Measurements from ENCODE around the gene FOXA3.

The FOXA3 gene

DNA sequence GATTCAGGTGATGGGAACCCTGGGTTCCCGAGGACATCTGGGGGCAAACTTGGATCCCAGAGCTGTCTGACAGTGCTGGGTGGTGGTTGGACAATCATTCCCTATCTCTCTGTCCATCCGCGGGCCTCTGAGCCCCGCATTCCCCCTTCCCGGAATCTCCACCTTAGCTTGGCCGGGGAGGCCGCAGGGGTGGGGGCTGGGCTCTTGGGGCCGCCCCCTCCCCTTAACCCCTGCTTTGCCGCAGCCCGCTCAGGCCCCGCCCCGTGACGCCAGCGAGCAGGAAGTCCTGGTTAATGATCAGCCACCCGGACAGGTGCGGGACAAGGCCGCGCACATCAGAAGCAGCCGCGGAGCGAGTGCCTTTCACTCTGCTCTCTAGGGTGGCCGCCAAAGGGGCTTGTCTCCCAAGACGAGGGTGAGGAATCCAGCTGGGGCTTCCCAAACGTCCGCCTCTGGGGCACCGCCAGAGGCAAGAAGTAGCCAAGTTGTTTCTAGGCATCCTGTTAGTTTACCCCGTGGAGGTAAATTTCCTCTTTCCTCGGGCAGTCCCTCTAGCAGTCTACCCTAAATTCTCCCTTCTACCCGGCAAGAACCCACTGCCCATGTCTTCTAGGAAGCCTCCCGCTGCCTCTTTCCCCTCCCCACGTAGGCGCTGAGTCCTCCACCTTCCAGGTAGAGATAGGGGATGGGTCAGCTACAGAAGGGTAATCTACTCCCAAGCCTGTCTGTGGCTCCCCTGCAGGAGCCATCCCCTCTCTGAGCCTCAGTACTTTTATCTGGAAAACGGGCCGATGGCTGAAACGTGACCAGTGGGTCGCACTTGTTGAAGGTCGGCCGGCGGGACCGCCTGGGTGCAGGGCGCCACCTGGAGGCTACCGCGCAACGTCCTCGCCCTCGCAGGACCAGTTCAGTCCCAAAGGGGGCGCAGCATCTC lies 18.8 kb downstream of the FOXA3 start (continued):
- TF ChIP-seq, protein P1, sequence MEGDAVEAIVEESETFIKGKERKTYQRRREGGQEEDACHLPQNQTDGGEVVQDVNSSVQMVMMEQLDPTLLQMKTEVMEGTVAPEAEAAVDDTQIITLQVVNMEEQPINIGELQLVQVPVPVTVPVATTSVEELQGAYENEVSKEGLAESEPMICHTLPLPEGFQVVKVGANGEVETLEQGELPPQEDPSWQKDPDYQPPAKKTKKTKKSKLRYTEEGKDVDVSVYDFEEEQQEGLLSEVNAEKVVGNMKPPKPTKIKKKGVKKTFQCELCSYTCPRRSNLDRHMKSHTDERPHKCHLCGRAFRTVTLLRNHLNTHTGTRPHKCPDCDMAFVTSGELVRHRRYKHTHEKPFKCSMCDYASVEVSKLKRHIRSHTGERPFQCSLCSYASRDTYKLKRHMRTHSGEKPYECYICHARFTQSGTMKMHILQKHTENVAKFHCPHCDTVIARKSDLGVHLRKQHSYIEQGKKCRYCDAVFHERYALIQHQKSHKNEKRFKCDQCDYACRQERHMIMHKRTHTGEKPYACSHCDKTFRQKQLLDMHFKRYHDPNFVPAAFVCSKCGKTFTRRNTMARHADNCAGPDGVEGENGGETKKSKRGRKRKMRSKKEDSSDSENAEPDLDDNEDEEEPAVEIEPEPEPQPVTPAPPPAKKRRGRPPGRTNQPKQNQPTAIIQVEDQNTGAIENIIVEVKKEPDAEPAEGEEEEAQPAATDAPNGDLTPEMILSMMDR (tag by site-specific recombination; IDR thresholded peaks at IDR 0.05): peak; percentile 95
- TF ChIP-seq ZFP69B (tag by site-specific recombination; IDR thresholded peaks at IDR 0.05): peak; percentile 34; the same call in 1 of the 2 replicates
- peak; percentile 56 for TF ChIP-seq ZNF692 (tag by site-specific recombination; IDR thresholded peaks at IDR 0.05)
- TF ChIP-seq ZNF561 (tag by site-specific recombination; IDR thresholded peaks at IDR 0.05; ENCODE audit: borderline replicate concordance): peak; percentile 61; the same call in 1 of the 2 replicates
- 0 out of 2 replicates have a peak, but pooled peaks have one; percentile 11 for TF ChIP-seq ZBTB11 (tag by site-specific recombination; conservative IDR thresholded peaks at IDR 0.05; ENCODE audit: low read depth)
- no peak for TF ChIP-seq ZSCAN16 (tag by site-specific recombination; IDR thresholded peaks at IDR 0.05)
- TF ChIP-seq SP3 (tag by site-specific recombination; IDR thresholded peaks at IDR 0.05): no peak; the same call in 1 of the 2 replicates
- peak; percentile 97 for TF ChIP-seq ZNF10 (tag by site-specific recombination; IDR thresholded peaks at IDR 0.05)
- TF ChIP-seq ZNF621 (tag by site-specific recombination; IDR thresholded peaks at IDR 0.05): no peak
- peak; percentile 35 for TF ChIP-seq ZBTB26 (tag by site-specific recombination; optimal IDR thresholded peaks at IDR 0.05)
- TF ChIP-seq, protein P2, sequence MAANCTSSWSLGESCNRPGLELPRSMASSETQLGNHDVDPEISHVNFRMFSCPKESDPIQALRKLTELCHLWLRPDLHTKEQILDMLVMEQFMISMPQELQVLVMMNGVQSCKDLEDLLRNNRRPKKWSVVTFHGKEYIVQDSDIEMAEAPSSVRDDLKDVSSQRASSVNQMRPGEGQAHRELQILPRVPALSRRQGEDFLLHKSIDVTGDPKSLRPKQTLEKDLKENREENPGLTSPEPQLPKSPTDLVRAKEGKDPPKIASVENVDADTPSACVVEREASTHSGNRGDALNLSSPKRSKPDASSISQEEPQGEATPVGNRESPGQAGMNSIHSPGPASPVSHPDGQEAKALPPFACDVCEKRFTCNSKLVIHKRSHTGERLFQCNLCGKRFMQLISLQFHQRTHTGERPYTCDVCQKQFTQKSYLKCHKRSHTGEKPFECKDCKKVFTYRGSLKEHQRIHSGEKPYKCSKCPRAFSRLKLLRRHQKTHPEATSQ (tag by site-specific recombination; IDR thresholded peaks at IDR 0.05): 0 out of 2 replicates have a peak, but pooled peaks have one; percentile 33
- 0 out of 2 replicates have a peak, but pooled peaks have one; percentile 8 for TF ChIP-seq KLF1 (tag by site-specific recombination; IDR thresholded peaks at IDR 0.05)
- no peak for TF ChIP-seq ZNF48 (tag by site-specific recombination; IDR thresholded peaks at IDR 0.05)
- TF ChIP-seq, protein P3, sequence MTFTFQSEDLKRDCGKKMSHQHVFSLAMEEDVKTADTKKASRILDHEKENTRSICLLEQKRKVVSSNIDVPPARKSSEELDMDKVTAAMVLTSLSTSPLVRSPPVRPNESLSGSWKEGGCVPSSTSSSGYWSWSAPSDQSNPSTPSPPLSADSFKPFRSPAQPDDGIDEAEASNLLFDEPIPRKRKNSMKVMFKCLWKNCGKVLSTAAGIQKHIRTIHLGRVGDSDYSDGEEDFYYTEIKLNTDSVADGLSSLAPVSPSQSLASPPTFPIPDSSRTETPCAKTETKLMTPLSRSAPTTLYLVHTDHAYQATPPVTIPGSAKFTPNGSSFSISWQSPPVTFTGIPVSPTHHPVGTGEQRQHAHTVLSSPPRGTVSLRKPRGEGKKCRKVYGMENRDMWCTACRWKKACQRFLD (tag by site-specific recombination; IDR thresholded peaks at IDR 0.05): no peak
- no peak for TF ChIP-seq ZNF214 (tag by site-specific recombination; IDR thresholded peaks at IDR 0.05; ENCODE audit: borderline replicate concordance)
- no peak for TF ChIP-seq ZNF132 (tag by site-specific recombination; IDR thresholded peaks at IDR 0.05; ENCODE audit: borderline replicate concordance)
- TF ChIP-seq ZNF629 (tag by site-specific recombination; IDR thresholded peaks at IDR 0.05): peak; percentile 37; the same call in 1 of the 2 replicates
- TF ChIP-seq ZNF792 (tag by site-specific recombination; IDR thresholded peaks at IDR 0.05): peak; percentile 76; the same call in 1 of the 2 replicates
- no peak for TF ChIP-seq ZNF366 (tag by site-specific recombination; conservative IDR thresholded peaks at IDR 0.05)
- no peak for TF ChIP-seq MZF1 (tag by site-specific recombination; IDR thresholded peaks at IDR 0.05; ENCODE audit: borderline replicate concordance)
- peak; percentile 92 for TF ChIP-seq ZNF660 (tag by site-specific recombination; IDR thresholded peaks at IDR 0.05)
- peak; percentile 86 for TF ChIP-seq ZSCAN30 (tag by site-specific recombination; IDR thresholded peaks at IDR 0.05)
- 0 out of 2 replicates have a peak, but pooled peaks have one; percentile 46 for TF ChIP-seq ZNF645 (tag by site-specific recombination; IDR thresholded peaks at IDR 0.05)
- TF ChIP-seq ZNF449 (tag by site-specific recombination; IDR thresholded peaks at IDR 0.05): peak; percentile 21; the same call in 1 of the 2 replicates

All from HEK293 (cell line).